ENCODE measurements around the gene COL27A1.

COL27A1 gene

GRCh38 chr9:114274217-114274616, 118.9 kb downstream of the COL27A1 start:
- Histone ChIP-seq H3K9ac (ENCODE audit: low read depth, low read length) (no peak overlapping the region), H3K36me3 (ENCODE audit: insufficient read depth, low read length) (peaks cover 6% of the 10 kb centered on the region), H3K9me3 (ENCODE audit: control insufficient read depth, insufficient read depth, low read length) (no peaks in the 10 kb centered on the region), H3K4me1 (ENCODE audit: insufficient read depth, low read length) (peaks cover 4% of the 10 kb centered on the region; the same call in 1 of the 2 replicates)

- H3K4me1 ChIP-seq (ENCODE audit: insufficient read depth, low read length), result peaks cover 5% of the 10 kb centered on the region; the same call in 1 of the 2 replicates
- peaks cover 6% of the 10 kb centered on the region for H3K36me3 ChIP-seq (ENCODE audit: insufficient read depth, low read length)
- no peak overlapping the region for H3K9ac ChIP-seq (ENCODE audit: low read depth, low read length)
- no peaks in the 10 kb centered on the region for H3K9me3 ChIP-seq (ENCODE audit: control insufficient read depth, insufficient read depth, low read length)
Measured at GRCh38 chr9:114275246-114276004, 120.1 kb downstream of the COL27A1 start.

GRCh38 chr9:114276908-114277821, 121.8 kb downstream of the COL27A1 start:
- Histone ChIP-seq H3K36me3 (ENCODE audit: insufficient read depth, low read length) (no peaks in the 10 kb centered on the region; the same call in 1 of the 2 replicates), H3K9me3 (ENCODE audit: control insufficient read depth, insufficient read depth, low read length) (no peaks in the 10 kb centered on the region), H3K9ac (ENCODE audit: low read depth, low read length) (no peak overlapping the region), H3K4me1 (ENCODE audit: insufficient read depth, low read length) (peaks cover 5% of the 10 kb centered on the region; the same call in 1 of the 2 replicates)

- Histone ChIP-seq H3K9ac (ENCODE audit: low read depth, low read length) (no peak overlapping the region), H3K36me3 (ENCODE audit: insufficient read depth, low read length) (no peaks in the 10 kb centered on the region; the same call in 1 of the 2 replicates), H3K9me3 (ENCODE audit: control insufficient read depth, insufficient read depth, low read length) (no peaks in the 10 kb centered on the region), H3K4me1 (ENCODE audit: insufficient read depth, low read length) (peaks cover 11% of the 10 kb centered on the region)
Measured at GRCh38 chr9:114278356-114278755, 123.0 kb downstream of the COL27A1 start.

DNA sequence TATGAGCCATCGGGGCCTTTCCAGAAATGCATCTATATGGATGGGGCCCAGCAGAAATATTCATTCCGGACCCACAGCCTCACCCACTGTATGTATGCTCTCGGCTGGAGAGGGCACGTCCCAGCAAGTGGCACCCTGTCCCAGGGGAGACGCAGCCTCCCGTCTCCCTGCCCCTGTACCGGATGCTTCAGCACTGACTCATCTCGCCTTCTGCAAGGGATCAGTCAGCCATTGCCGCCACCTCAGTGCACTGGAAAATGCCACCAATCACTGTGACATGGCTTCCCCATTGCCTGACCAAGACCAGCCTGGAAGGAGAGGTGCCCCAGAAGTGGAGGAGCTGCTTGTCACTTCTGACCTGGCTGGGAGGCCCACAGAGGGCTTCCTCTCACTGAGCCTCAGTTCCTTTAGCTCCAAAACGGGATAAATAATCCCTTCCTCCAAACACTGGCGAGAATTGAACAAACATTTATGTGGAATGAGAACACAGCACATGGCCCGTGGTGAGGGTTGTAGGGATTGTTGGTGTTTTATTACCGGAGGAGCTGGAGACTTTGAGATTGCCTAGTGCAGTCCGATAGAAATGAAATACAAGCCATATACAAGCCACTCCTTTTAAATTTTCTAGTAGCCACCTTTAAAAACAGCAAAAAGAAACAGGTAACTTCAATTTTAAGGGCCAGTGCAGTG, 123.7 kb downstream of the COL27A1 start:
- Histone ChIP-seq H3K4me1 (ENCODE audit: insufficient read depth, low read length) (peaks cover 11% of the 10 kb centered on the region), H3K9me3 (ENCODE audit: control insufficient read depth, insufficient read depth, low read length) (no peaks in the 10 kb centered on the region), H3K36me3 (ENCODE audit: insufficient read depth, low read length) (no peaks in the 10 kb centered on the region), H3K9ac (ENCODE audit: low read depth, low read length) (no peak overlapping the region)

GRCh38 chr9:114279693-114280092, 124.4 kb downstream of the COL27A1 start:
- Histone ChIP-seq H3K9me3 (ENCODE audit: control insufficient read depth, insufficient read depth, low read length) (no peaks in the 10 kb centered on the region), H3K9ac (ENCODE audit: low read depth, low read length) (no peak overlapping the region), H3K4me1 (ENCODE audit: insufficient read depth, low read length) (peaks cover 11% of the 10 kb centered on the region), H3K36me3 (ENCODE audit: insufficient read depth, low read length) (no peaks in the 10 kb centered on the region)

DNA sequence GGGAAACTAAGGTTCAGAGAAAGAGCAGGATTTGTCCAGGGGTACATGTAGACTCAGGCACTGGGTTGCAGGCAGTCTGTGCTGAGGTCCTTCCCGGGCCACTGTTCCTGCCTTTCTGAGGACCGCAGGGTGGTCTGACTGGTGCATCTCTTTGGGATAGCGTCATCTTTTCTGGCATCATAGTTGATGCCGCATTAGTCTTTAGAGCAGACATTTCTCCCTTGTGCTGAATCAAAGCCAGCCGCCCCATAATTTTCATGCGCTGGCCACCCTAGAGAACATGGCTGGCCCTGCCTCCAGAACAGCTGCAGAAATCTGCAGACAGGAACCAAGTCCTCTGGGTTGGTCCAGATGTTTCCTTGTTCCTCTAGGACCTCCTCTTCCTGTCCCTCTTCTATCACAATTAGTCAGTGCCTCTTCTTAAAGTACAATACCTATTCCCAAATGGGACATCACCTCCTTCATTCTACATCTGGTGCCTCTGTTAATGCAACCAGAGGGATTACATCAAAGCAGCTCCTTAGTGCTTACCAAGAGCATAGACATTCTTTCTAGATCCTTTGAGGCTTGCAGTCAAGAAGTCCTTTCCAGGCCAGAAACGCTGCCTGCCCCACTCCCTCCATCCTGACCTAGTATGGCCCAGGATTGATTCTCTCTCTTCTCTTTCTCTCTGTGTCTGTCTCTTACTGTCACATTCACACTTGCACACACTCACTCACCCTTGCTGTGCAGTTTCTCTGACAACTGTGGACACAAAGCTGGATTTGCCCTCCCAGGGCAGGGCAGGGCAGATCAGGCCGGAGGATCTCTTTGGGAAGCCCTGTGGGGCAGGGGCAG, 125.5 kb downstream of the COL27A1 start:
- Histone ChIP-seq H3K9me3 (ENCODE audit: control insufficient read depth, insufficient read depth, low read length) (no peaks in the 10 kb centered on the region), H3K4me1 (ENCODE audit: insufficient read depth, low read length) (peaks cover 15% of the 10 kb centered on the region), H3K36me3 (ENCODE audit: insufficient read depth, low read length) (no peaks in the 10 kb centered on the region), H3K9ac (ENCODE audit: low read depth, low read length) (no peak overlapping the region)

GRCh38 chr9:114281473-114282103, 126.3 kb downstream of the COL27A1 start:
- H3K9ac ChIP-seq (ENCODE audit: low read depth, low read length), result no peak overlapping the region
- peaks cover 16% of the 10 kb centered on the region for H3K4me1 ChIP-seq (ENCODE audit: insufficient read depth, low read length)
- H3K9me3 ChIP-seq (ENCODE audit: control insufficient read depth, insufficient read depth, low read length), result no peaks in the 10 kb centered on the region
- H3K36me3 ChIP-seq (ENCODE audit: insufficient read depth, low read length), result no peaks in the 10 kb centered on the region

- Histone ChIP-seq H3K9ac (ENCODE audit: low read depth, low read length) (no peak overlapping the region), H3K4me1 (ENCODE audit: insufficient read depth, low read length) (peaks cover 16% of the 10 kb centered on the region), H3K9me3 (ENCODE audit: control insufficient read depth, insufficient read depth, low read length) (no peaks in the 10 kb centered on the region), H3K36me3 (ENCODE audit: insufficient read depth, low read length) (no peaks in the 10 kb centered on the region)
Measured at GRCh38 chr9:114282104-114282485, 126.8 kb downstream of the COL27A1 start.

DNA sequence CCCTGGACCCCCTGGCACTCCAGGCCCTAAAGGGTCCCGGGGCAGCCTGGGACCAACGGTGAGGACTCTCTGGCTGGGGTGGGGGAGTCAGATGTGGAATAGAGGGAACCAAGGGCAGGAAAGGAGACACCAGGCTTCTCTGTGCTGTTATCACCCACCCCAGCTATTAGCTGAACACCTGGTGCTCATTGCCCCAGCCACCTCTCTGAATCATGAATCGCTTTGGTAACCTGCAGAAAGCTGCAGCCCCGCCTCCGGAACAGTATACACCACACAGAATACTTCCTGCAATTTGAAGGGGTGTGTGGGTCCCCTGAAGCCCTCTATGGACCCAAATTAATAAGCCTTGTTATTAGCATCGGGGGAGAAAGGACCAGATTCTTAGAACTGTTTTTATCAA, 127.2 kb downstream of the COL27A1 start:
- H3K36me3 ChIP-seq (ENCODE audit: insufficient read depth, low read length), result no peaks in the 10 kb centered on the region
- H3K9ac ChIP-seq (ENCODE audit: low read depth, low read length), result no peak overlapping the region
- H3K9me3 ChIP-seq (ENCODE audit: control insufficient read depth, insufficient read depth, low read length), result no peaks in the 10 kb centered on the region
- peaks cover 16% of the 10 kb centered on the region for H3K4me1 ChIP-seq (ENCODE audit: insufficient read depth, low read length)

DNA sequence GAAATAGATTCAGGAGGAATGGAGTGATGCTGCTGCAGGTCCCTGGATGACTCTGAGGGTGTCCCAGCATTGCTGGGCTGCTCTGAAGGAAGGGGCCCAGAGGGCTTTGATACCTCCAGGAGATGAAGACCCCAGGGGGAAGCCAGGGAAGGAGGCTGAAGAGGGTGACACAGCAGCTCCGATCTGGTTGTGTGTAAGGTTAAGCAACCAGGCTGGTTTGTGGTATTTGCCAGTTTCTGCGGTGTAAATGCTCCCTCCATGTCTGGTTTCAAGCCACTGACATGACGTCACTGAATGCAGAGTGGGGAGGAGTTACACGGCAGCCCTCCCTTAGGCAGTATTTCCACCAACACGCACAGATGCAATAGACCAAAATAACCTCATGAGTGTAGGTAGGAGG, 127.6 kb downstream of the COL27A1 start:
- no peaks in the 10 kb centered on the region for H3K9me3 ChIP-seq (ENCODE audit: control insufficient read depth, insufficient read depth, low read length)
- no peak overlapping the region for H3K9ac ChIP-seq (ENCODE audit: low read depth, low read length)
- peaks cover 20% of the 10 kb centered on the region for H3K4me1 ChIP-seq (ENCODE audit: insufficient read depth, low read length)
- H3K36me3 ChIP-seq (ENCODE audit: insufficient read depth, low read length), result no peaks in the 10 kb centered on the region

GRCh38 chr9:114283551-114284111, 128.3 kb downstream of the COL27A1 start:
- no peaks in the 10 kb centered on the region for H3K36me3 ChIP-seq (ENCODE audit: insufficient read depth, low read length)
- H3K9me3 ChIP-seq (ENCODE audit: control insufficient read depth, insufficient read depth, low read length), result no peaks in the 10 kb centered on the region
- peaks cover 25% of the 10 kb centered on the region for H3K4me1 ChIP-seq (ENCODE audit: insufficient read depth, low read length)

More at GRCh38 chr9:114283551-114284111, 128.3 kb downstream of the COL27A1 start:
- H3K9ac ChIP-seq (ENCODE audit: low read depth, low read length), result no peak overlapping the region

All from ES-I3 (cell line).